COR-L47 (cell line): Measurements from ENCODE around the gene ZDHHC14.
"Not testable (repeated sequence)": the region's sequence is repeated elsewhere in the genome, so short reads cannot be mapped to it uniquely, and the experiment has no call there.

Experiments
- DNase-seq: peaks from one replicate; lab custom pipeline; 2025; lab: John Stamatoyannopoulos, UW

ZDHHC14 gene

GRCh38 chr6:157689875-157690274 lies 308.9 kb downstream of the ZDHHC14 start:
- DNase-seq = no peak

GRCh38 chr6:157690441-157691210 lies 309.6 kb downstream of the ZDHHC14 start:
- no peak for DNase-seq

GRCh38 chr6:157691621-157692020 lies 310.6 kb downstream of the ZDHHC14 start:
- DNase-seq = not testable (repeated sequence)

- DNase-seq = no peak
These were observed 312.9 kb downstream of the ZDHHC14 start for GRCh38 chr6:157693867-157694266.

GRCh38 chr6:157695301-157696040 lies 314.5 kb downstream of the ZDHHC14 start:
- no peak for DNase-seq

GRCh38 chr6:157699777-157700636 lies 319.0 kb downstream of the ZDHHC14 start:
- DNase-seq = no peak

- not testable (repeated sequence) for DNase-seq
These were observed 325.4 kb downstream of the ZDHHC14 start for GRCh38 chr6:157706351-157706750.

- DNase-seq = no peak
These were observed 325.9 kb downstream of the ZDHHC14 start for GRCh38 chr6:157706883-157707282.

- no peak for DNase-seq
These were observed 326.6 kb downstream of the ZDHHC14 start for GRCh38 chr6:157707576-157707975.

GRCh38 chr6:157708239-157708638 lies 327.2 kb downstream of the ZDHHC14 start:
- DNase-seq = no peak

GRCh38 chr6:157708933-157709332 lies 327.9 kb downstream of the ZDHHC14 start:
- no peak for DNase-seq

GRCh38 chr6:157709555-157709954 lies 328.6 kb downstream of the ZDHHC14 start:
- no peak for DNase-seq

GRCh38 chr6:157710604-157711003 lies 329.6 kb downstream of the ZDHHC14 start:
- DNase-seq = no peak

GRCh38 chr6:157711060-157711459 lies 330.1 kb downstream of the ZDHHC14 start:
- DNase-seq = no peak

- DNase-seq = no peak
These were observed 331.8 kb downstream of the ZDHHC14 start for GRCh38 chr6:157712585-157713295.

- no peak for DNase-seq
These were observed 332.6 kb downstream of the ZDHHC14 start for GRCh38 chr6:157713451-157714152.

GRCh38 chr6:157714153-157714490 lies 333.1 kb downstream of the ZDHHC14 start:
- no peak for DNase-seq

GRCh38 chr6:157715728-157716164 lies 334.8 kb downstream of the ZDHHC14 start:
- DNase-seq = no peak

- no peak for DNase-seq
These were observed 335.4 kb downstream of the ZDHHC14 start for GRCh38 chr6:157716251-157716995.

GRCh38 chr6:157717340-157717748 lies 336.4 kb downstream of the ZDHHC14 start:
- no peak for DNase-seq
